Progenitor cell of endocrine pancreas (in vitro differentiated cells): ENCODE results near the gene SEMA3C. TPM values are rescaled to one million over a fixed set of nuclear protein-coding genes. Genes with fewer than 3 reads are reported as not detected.

ENCODE experiments used
- DNase-seq: peaks from one replicate; pipeline ENCODE4 v3.0.0; 2021; ENCODE audit warnings: low spot score; ENCODE audit not compliant: unreplicated experiment
- H3K27ac Mint-ChIP-seq: 2 replicates; pipeline ENCODE4 v1.8.0; 2021; ENCODE audit warnings: mild to moderate bottlenecking, moderate library complexity, mixed read lengths
- H3K27me3 Mint-ChIP-seq: 2 replicates; pipeline ENCODE4 v1.8.0; 2021; ENCODE audit warnings: mixed read lengths
- H3K36me3 Mint-ChIP-seq: 2 replicates; pipeline ENCODE4 v1.8.0; 2022; ENCODE audit warnings: mixed read lengths; ENCODE audit not compliant: insufficient read depth
- H3K4me1 Mint-ChIP-seq: 2 replicates; pipeline ENCODE4 v1.8.0; 2021; ENCODE audit warnings: low read depth, mixed read lengths
- H3K4me3 Mint-ChIP-seq: 2 replicates; pipeline ENCODE4 v1.8.0; 2021; ENCODE audit warnings: low read depth, mild to moderate bottlenecking, moderate library complexity, mixed read lengths
- H3K9me3 Mint-ChIP-seq: 2 replicates; pipeline ENCODE4 v1.8.0; 2021; ENCODE audit warnings: low read depth, mixed read lengths
- CTCF ChIP-seq: fragments of 200-600 bp; sonication (generic); IDR thresholded peaks from one replicate; pipeline ENCODE4 v1.5.0; 2021; ENCODE audit warnings: antibody characterized with exemption, mild to moderate bottlenecking; ENCODE audit not compliant: unreplicated experiment
- total RNA-seq: library from RNA; stranded (reverse); gene quantifications from 2 replicates; pipeline ENCODE4 v1.2.1, GENCODE V29; 2021

SEMA3C gene
- total RNA-seq, 1 donor from 2014 or later: 136 TPM

- no peak for DNase-seq
- TF ChIP-seq CTCF: no peak
- peaks cover 12% of the 10 kb centered on the region for H3K36me3 Mint-ChIP-seq
- H3K9me3 Mint-ChIP-seq: no peaks in the 10 kb centered on the region
- H3K27ac Mint-ChIP-seq: peak overlapping the region; percentile 76
- no peaks in the 10 kb centered on the region for H3K27me3 Mint-ChIP-seq
- peaks cover 20% of the 10 kb centered on the region for H3K4me1 Mint-ChIP-seq
- H3K4me3 Mint-ChIP-seq: no peak overlapping the region
Measured at GRCh38 chr7:80884511-80885195, 34.2 kb downstream of the SEMA3C start.

- H3K27ac Mint-ChIP-seq: peak overlapping the region; percentile 73
Measured at GRCh38 chr7:80883154-80884025, 35.5 kb downstream of the SEMA3C start.

DNA sequence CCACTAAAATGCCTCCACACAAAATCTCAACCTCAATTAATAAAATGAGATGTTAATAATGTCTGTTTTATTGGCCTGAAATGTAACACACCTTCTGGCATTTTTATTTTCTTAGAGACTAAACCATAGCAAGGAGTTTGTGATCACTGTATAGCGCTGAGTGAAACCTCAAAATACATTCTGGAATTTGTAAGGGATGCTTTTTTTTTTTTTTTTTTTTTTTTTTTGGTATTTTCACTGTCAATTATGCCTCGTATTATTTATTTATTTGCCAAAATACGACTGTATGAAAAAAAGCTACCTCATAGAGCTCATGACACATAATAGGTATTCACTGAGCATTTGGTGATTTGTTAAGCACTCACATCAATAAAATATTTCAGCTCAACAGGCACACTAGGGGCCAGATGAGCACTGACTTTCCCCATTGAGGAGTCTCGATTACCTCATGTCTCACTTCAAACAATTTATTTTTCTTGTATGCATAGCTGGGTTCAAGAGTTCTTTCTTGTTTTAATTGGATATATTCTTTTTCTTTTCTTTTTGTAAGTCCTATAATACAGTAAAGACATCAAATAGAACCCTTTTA lies 36.5 kb downstream of the SEMA3C start:
- H3K4me1 Mint-ChIP-seq: peaks cover 24% of the 10 kb centered on the region

More at GRCh38 chr7:80883154-80884025, 35.5 kb downstream of the SEMA3C start:
- no peak for DNase-seq
- H3K36me3 Mint-ChIP-seq: peaks cover 19% of the 10 kb centered on the region
- no peak for TF ChIP-seq CTCF
- no peaks in the 10 kb centered on the region for H3K27me3 Mint-ChIP-seq
- no peak overlapping the region for H3K4me3 Mint-ChIP-seq
- H3K9me3 Mint-ChIP-seq: no peaks in the 10 kb centered on the region
- H3K4me1 Mint-ChIP-seq: peaks cover 22% of the 10 kb centered on the region

GRCh38 chr7:80881351-80881900 lies 37.4 kb downstream of the SEMA3C start:
- Mint-ChIP-seq H3K4me1 (peaks cover 31% of the 10 kb centered on the region), H3K27me3 (no peaks in the 10 kb centered on the region), H3K4me3 (no peak overlapping the region), H3K27ac (no peak overlapping the region), H3K9me3 (no peaks in the 10 kb centered on the region), H3K36me3 (peaks cover 21% of the 10 kb centered on the region)
- DNase-seq: no peak
- no peak for TF ChIP-seq CTCF

More for the DNA sequence above, 36.5 kb downstream of the SEMA3C start:
- no peak overlapping the region for H3K4me3 Mint-ChIP-seq
- no peak for TF ChIP-seq CTCF
- H3K27ac Mint-ChIP-seq: no peak overlapping the region
- no peaks in the 10 kb centered on the region for H3K9me3 Mint-ChIP-seq
- no peak for DNase-seq
- peaks cover 20% of the 10 kb centered on the region for H3K36me3 Mint-ChIP-seq
- H3K27me3 Mint-ChIP-seq: no peaks in the 10 kb centered on the region

GRCh38 chr7:80879849-80880248 lies 39.0 kb downstream of the SEMA3C start:
- Mint-ChIP-seq H3K36me3 (peaks cover 25% of the 10 kb centered on the region), H3K4me1 (peaks cover 29% of the 10 kb centered on the region), H3K4me3 (no peak overlapping the region), H3K9me3 (no peaks in the 10 kb centered on the region), H3K27ac (no peak overlapping the region), H3K27me3 (no peaks in the 10 kb centered on the region)
- no peak for TF ChIP-seq CTCF
- DNase-seq: no peak
